OCI-LY1 (cell line): ENCODE data around the gene WWC2.

Experiments used
- H2AFZ ChIP-seq: fragments of 200-600 bp; sonication (generic), shearing (Covaris generic); 2 replicates; pipeline ENCODE4 v1.6.0; 2014; ENCODE audit warnings: antibody characterized with exemption, mild to moderate bottlenecking, low read length
- H3F3A ChIP-seq: fragments of 200-600 bp; sonication (generic), shearing (Covaris generic); 2 replicates; pipeline ENCODE4 v1.6.0; 2014; ENCODE audit warnings: mild to moderate bottlenecking, antibody characterized with exemption, low read length, moderate library complexity; ENCODE audit not compliant: insufficient read depth
- H3K27ac ChIP-seq: fragments of 200-600 bp; sonication (generic); 2 replicates; pipeline ENCODE4 v1.5.1; 2014; ENCODE audit warnings: low read length, mixed run types, mild to moderate bottlenecking, low read depth; ENCODE audit not compliant: poor library complexity, severe bottlenecking
- H3K27me3 ChIP-seq: fragments of 200-600 bp; sonication (generic); 2 replicates; pipeline ENCODE4 v1.6.0; 2014; ENCODE audit warnings: antibody characterized with exemption, mild to moderate bottlenecking, low read length, moderate library complexity; ENCODE audit not compliant: insufficient read depth
- H3K36me3 ChIP-seq: fragments of 200-600 bp; sonication (generic); 2 replicates; pipeline ENCODE4 v1.6.1; 2014; ENCODE audit warnings: mild to moderate bottlenecking, antibody characterized with exemption, low read length, moderate library complexity, mixed read lengths; ENCODE audit not compliant: insufficient read depth
- H3K4me1 ChIP-seq: fragments of 200-600 bp; sonication (generic); 2 replicates; pipeline ENCODE4 v1.5.1; 2014; ENCODE audit warnings: mild to moderate bottlenecking, low read length, moderate library complexity; ENCODE audit not compliant: insufficient read depth, severe bottlenecking
- H3K4me2 ChIP-seq: fragments of 200-600 bp; sonication (generic), shearing (Covaris generic); 2 replicates; pipeline ENCODE4 v1.6.1; 2014; ENCODE audit warnings: low read length
- H3K4me3 ChIP-seq: fragments of 200-600 bp; sonication (generic); 2 replicates; pipeline ENCODE4 v1.5.1; 2014; ENCODE audit warnings: low read length, low read depth, mild to moderate bottlenecking, mixed read lengths; ENCODE audit not compliant: poor library complexity, severe bottlenecking
- H3K79me2 ChIP-seq: fragments of 200-600 bp; shearing (Covaris generic); 2 replicates; pipeline ENCODE4 v1.6.1; 2016; ENCODE audit warnings: mixed run types, low read length, mixed read lengths; ENCODE audit not compliant: insufficient read depth
- H3K9ac ChIP-seq: fragments of 200-600 bp; sonication (generic), shearing (Covaris generic); 2 replicates; pipeline ENCODE4 v1.6.1; 2014; ENCODE audit warnings: mild to moderate bottlenecking, low read length, mixed read lengths
- H3K9me2 ChIP-seq: fragments of 200-600 bp; sonication (generic), shearing (Covaris generic); 2 replicates; pipeline ENCODE4 v1.6.1; 2014; ENCODE audit warnings: low read depth, mild to moderate bottlenecking, low read length, mixed read lengths
- H3K9me3 ChIP-seq: fragments of 200-600 bp; shearing (Covaris generic); 2 replicates; pipeline ENCODE4 v1.6.1; 2014; ENCODE audit warnings: low read length, mixed read lengths
- H4K20me1 ChIP-seq: fragments of 200-600 bp; sonication (generic), shearing (Covaris generic); 2 replicates; pipeline ENCODE4 v1.6.0; 2016; ENCODE audit warnings: mild to moderate bottlenecking, low read length; ENCODE audit not compliant: insufficient read depth
- CTCF ChIP-seq: fragments of 200-600 bp; sonication (generic), shearing (Covaris generic); IDR thresholded peaks from 2 replicates; pipeline ENCODE4 v1.5.1; 2017; ENCODE audit warnings: mild to moderate bottlenecking, antibody characterized with exemption, low read length, moderate library complexity, mixed read lengths
- EZH2 ChIP-seq: fragments of 200-600 bp; sonication (generic), shearing (Covaris generic); IDR thresholded peaks from 2 replicates; pipeline ENCODE4 v1.8.0; 2017; ENCODE audit warnings: borderline replicate concordance, mixed run types, mild to moderate bottlenecking, antibody characterized with exemption, low read length, moderate library complexity, mixed read lengths

Gene WWC2

GRCh38 chr4:183306811-183307210 lies 207.8 kb downstream of the WWC2 start:
- Histone ChIP-seq H3K4me1 (no peaks in the 10 kb centered on the region), H2AFZ (no peak overlapping the region), H3K9ac (no peak overlapping the region), H3K9me2 (no peaks in the 10 kb centered on the region), H3K9me3 (no peaks in the 10 kb centered on the region), H3K27me3 (no peaks in the 10 kb centered on the region), H3K79me2 (no peaks in the 10 kb centered on the region), H3K36me3 (no peaks in the 10 kb centered on the region), H3F3A (no peaks in the 10 kb centered on the region), H3K27ac (no peak overlapping the region), H3K4me2 (no peak overlapping the region), H4K20me1 (no peaks in the 10 kb centered on the region), H3K4me3 (no peak overlapping the region)
- no peak for TF ChIP-seq CTCF
- no peak for TF ChIP-seq EZH2

GRCh38 chr4:183312841-183313240 lies 213.8 kb downstream of the WWC2 start:
- H3K4me3 ChIP-seq, result no peak overlapping the region
- H3K27ac ChIP-seq, result no peak overlapping the region
- H3K9ac ChIP-seq, result no peak overlapping the region
- no peaks in the 10 kb centered on the region for H3F3A ChIP-seq
- no peak overlapping the region for H3K4me2 ChIP-seq
- H3K9me3 ChIP-seq, result no peaks in the 10 kb centered on the region
- H3K4me1 ChIP-seq, result no peaks in the 10 kb centered on the region
- no peaks in the 10 kb centered on the region for H4K20me1 ChIP-seq
- H2AFZ ChIP-seq, result no peak overlapping the region
- no peaks in the 10 kb centered on the region for H3K9me2 ChIP-seq
- no peak for TF ChIP-seq CTCF
- no peak for TF ChIP-seq EZH2
- no peaks in the 10 kb centered on the region for H3K27me3 ChIP-seq
- H3K79me2 ChIP-seq, result no peaks in the 10 kb centered on the region
- H3K36me3 ChIP-seq, result no peaks in the 10 kb centered on the region

GRCh38 chr4:183314336-183314735 lies 215.3 kb downstream of the WWC2 start:
- no peaks in the 10 kb centered on the region for H3F3A ChIP-seq

More at GRCh38 chr4:183314336-183314735, 215.3 kb downstream of the WWC2 start:
- Histone ChIP-seq H3K36me3 (no peaks in the 10 kb centered on the region), H3K27ac (no peak overlapping the region), H3K9ac (no peak overlapping the region), H3K9me2 (no peaks in the 10 kb centered on the region), H3K4me1 (no peaks in the 10 kb centered on the region), H2AFZ (no peak overlapping the region), H3K27me3 (no peaks in the 10 kb centered on the region), H4K20me1 (no peaks in the 10 kb centered on the region), H3K4me2 (no peak overlapping the region), H3K79me2 (no peaks in the 10 kb centered on the region), H3K4me3 (no peak overlapping the region), H3K9me3 (no peaks in the 10 kb centered on the region)
- TF ChIP-seq CTCF, result no peak
- no peak for TF ChIP-seq EZH2
